WTC11 (cell line): Measurements from ENCODE around the gene GOLGA8J.
"Not testable (repeated sequence)": the region's sequence is repeated elsewhere in the genome, so short reads cannot be mapped to it uniquely, and the experiment has no call there.

ENCODE experiments used
- ETV6 ChIP-seq: sonication (generic); formaldehyde crosslinking; IDR thresholded peaks from 2 replicates; pipeline ENCODE4 v1.8.1; 2022; ENCODE audit warnings: mild to moderate bottlenecking, missing genetic modification reagents
- MXD4 ChIP-seq: fragments of 250-450 bp; sonication (Bioruptor Pico); IDR thresholded peaks from 2 replicates; pipeline ENCODE4 v1.8.0; 2021; ENCODE audit warnings: mild to moderate bottlenecking, moderate library complexity, borderline replicate concordance
- TF ChIP-seq, protein P1 (sequence below): fragments of 200-600 bp; IDR thresholded peaks from 2 replicates; pipeline ENCODE4 v1.8.0; 2022; ENCODE audit warnings: antibody characterized with exemption
- TF ChIP-seq, protein P2 (sequence below): sonication (generic); formaldehyde crosslinking; IDR thresholded peaks from 2 replicates; pipeline ENCODE4 v1.8.1; 2022; ENCODE audit warnings: low read depth, mild to moderate bottlenecking, moderate library complexity, missing genetic modification reagents, borderline replicate concordance
- TF ChIP-seq, protein P3 (sequence below): sonication (generic); formaldehyde crosslinking; IDR thresholded peaks from 2 replicates; pipeline ENCODE4 v1.8.0; 2022; ENCODE audit warnings: mild to moderate bottlenecking, missing genetic modification reagents
- TF ChIP-seq, protein P4 (sequence below): sonication (generic); formaldehyde crosslinking; IDR thresholded peaks from 2 replicates; pipeline ENCODE4 v1.8.1; 2022; ENCODE audit warnings: low read depth, missing genetic modification reagents, borderline replicate concordance
- TF ChIP-seq, protein P5 (sequence below): sonication (generic); formaldehyde crosslinking; IDR thresholded peaks from 2 replicates; pipeline ENCODE4 v1.8.1; 2022; ENCODE audit warnings: mild to moderate bottlenecking, moderate library complexity, missing genetic modification reagents

DNA sequence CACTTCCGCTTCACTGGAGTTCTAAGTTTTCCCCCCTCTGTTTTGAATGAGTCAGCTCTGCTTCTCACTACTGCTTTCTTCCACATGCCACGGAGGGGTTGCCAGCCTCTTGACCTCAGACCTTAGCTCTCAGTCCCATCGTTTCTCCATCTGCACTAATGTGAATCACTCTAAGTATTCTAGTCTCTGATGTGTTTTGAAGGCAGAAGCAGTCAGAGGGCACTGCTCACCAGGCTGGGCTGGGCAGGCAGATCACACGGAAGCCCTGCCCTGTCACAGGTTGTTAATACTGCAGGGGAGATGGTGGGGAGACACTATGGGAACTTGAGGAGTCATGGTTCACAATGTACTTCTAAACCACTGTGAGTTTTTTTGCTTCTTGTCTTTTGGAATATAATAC, 27.8 kb downstream of the GOLGA8J start:
- TF ChIP-seq, protein P1, sequence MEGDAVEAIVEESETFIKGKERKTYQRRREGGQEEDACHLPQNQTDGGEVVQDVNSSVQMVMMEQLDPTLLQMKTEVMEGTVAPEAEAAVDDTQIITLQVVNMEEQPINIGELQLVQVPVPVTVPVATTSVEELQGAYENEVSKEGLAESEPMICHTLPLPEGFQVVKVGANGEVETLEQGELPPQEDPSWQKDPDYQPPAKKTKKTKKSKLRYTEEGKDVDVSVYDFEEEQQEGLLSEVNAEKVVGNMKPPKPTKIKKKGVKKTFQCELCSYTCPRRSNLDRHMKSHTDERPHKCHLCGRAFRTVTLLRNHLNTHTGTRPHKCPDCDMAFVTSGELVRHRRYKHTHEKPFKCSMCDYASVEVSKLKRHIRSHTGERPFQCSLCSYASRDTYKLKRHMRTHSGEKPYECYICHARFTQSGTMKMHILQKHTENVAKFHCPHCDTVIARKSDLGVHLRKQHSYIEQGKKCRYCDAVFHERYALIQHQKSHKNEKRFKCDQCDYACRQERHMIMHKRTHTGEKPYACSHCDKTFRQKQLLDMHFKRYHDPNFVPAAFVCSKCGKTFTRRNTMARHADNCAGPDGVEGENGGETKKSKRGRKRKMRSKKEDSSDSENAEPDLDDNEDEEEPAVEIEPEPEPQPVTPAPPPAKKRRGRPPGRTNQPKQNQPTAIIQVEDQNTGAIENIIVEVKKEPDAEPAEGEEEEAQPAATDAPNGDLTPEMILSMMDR: not testable (repeated sequence)
- TF ChIP-seq, protein P2, sequence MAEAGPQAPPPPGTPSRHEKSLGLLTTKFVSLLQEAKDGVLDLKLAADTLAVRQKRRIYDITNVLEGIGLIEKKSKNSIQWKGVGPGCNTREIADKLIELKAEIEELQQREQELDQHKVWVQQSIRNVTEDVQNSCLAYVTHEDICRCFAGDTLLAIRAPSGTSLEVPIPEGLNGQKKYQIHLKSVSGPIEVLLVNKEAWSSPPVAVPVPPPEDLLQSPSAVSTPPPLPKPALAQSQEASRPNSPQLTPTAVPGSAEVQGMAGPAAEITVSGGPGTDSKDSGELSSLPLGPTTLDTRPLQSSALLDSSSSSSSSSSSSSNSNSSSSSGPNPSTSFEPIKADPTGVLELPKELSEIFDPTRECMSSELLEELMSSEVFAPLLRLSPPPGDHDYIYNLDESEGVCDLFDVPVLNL (CRISPR knock-in tag): not testable (repeated sequence)
- TF ChIP-seq, protein P3, sequence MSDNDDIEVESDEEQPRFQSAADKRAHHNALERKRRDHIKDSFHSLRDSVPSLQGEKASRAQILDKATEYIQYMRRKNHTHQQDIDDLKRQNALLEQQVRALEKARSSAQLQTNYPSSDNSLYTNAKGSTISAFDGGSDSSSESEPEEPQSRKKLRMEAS (CRISPR knock-in tag): not testable (repeated sequence)
- TF ChIP-seq, protein P4, sequence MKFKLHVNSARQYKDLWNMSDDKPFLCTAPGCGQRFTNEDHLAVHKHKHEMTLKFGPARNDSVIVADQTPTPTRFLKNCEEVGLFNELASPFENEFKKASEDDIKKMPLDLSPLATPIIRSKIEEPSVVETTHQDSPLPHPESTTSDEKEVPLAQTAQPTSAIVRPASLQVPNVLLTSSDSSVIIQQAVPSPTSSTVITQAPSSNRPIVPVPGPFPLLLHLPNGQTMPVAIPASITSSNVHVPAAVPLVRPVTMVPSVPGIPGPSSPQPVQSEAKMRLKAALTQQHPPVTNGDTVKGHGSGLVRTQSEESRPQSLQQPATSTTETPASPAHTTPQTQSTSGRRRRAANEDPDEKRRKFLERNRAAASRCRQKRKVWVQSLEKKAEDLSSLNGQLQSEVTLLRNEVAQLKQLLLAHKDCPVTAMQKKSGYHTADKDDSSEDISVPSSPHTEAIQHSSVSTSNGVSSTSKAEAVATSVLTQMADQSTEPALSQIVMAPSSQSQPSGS (CRISPR knock-in tag): not testable (repeated sequence)
- TF ChIP-seq, protein P5, sequence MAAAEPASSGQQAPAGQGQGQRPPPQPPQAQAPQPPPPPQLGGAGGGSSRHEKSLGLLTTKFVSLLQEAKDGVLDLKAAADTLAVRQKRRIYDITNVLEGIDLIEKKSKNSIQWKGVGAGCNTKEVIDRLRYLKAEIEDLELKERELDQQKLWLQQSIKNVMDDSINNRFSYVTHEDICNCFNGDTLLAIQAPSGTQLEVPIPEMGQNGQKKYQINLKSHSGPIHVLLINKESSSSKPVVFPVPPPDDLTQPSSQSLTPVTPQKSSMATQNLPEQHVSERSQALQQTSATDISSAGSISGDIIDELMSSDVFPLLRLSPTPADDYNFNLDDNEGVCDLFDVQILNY (CRISPR knock-in tag): not testable (repeated sequence)
- TF ChIP-seq ETV6, MXD4 (CRISPR knock-in tag): not testable (repeated sequence)
